Activated CD8-positive, alpha-beta T cell treated with anti-CD3 and anti-CD28 coated beads, Interleukin-2, amount 10 ng/mL, durations not matched to agents 7 days and 5 days (primary cell): ENCODE measurements around the gene ARHGAP8. TPM values are rescaled to one million over a fixed set of nuclear protein-coding genes. Genes with fewer than 3 reads are reported as not detected.

ENCODE experiments used
- ATAC-seq: fragments of 150-1000 bp; cut with Tn5 transposase; one replicate; pipeline ENCODE4 v1.10.0; 2021; ENCODE audit warnings: moderate library complexity
- CTCF ChIA-PET: fragments of 350-600 bp; sonication (Branson Sonifier 250); formaldehyde crosslinking; loops from one replicate; lab custom pipeline; 2021; ENCODE audit warnings: antibody characterized with exemption; lab: Charles Lee
- POLR2A ChIA-PET: fragments of 350-600 bp; sonication (Branson Sonifier 250); formaldehyde crosslinking; loops from one replicate; lab custom pipeline; 2021; ENCODE audit warnings: antibody characterized with exemption; lab: Charles Lee
- DNase-seq: peaks from one replicate; pipeline ENCODE4 v3.0.0-alpha.2; 2020
- H3K27ac Mint-ChIP-seq: one replicate; pipeline ENCODE4 v1.8.0; 2021; ENCODE audit warnings: mild to moderate bottlenecking, mixed read lengths
- H3K27me3 Mint-ChIP-seq: one replicate; pipeline ENCODE4 v1.8.0; 2021; ENCODE audit warnings: low read depth, mixed read lengths
- H3K36me3 Mint-ChIP-seq: one replicate; pipeline ENCODE4 v1.8.0; 2021; ENCODE audit warnings: low read depth, mixed read lengths
- H3K4me1 Mint-ChIP-seq: one replicate; pipeline ENCODE4 v1.8.0; 2021; ENCODE audit warnings: low read depth, mixed read lengths
- H3K4me3 Mint-ChIP-seq: one replicate; pipeline ENCODE4 v1.8.0; 2021; ENCODE audit warnings: mild to moderate bottlenecking, mixed read lengths
- H3K9me3 Mint-ChIP-seq: one replicate; pipeline ENCODE4 v1.8.0; 2022; ENCODE audit warnings: mixed read lengths; ENCODE audit not compliant: insufficient read depth
- total RNA-seq, 2 experiments: library from RNA; stranded (reverse); gene quantifications; one replicate each; pipeline ENCODE4 v1.2.3, GENCODE V29; 2021

The ARHGAP8 gene
- total RNA-seq, 2 experiments from 2014 or later: 0.39 to 1.2 TPM

GRCh38 chr22:44780876-44781449, 28.6 kb downstream of the ARHGAP8 start:
- H3K27me3 Mint-ChIP-seq: no peaks in the 10 kb centered on the region
- no peaks in the 10 kb centered on the region for H3K9me3 Mint-ChIP-seq
- H3K4me1 Mint-ChIP-seq: no peaks in the 10 kb centered on the region
- ChIA-PET CTCF (no interaction called here), POLR2A (no interaction called here)
- ATAC-seq: no peak
- H3K27ac Mint-ChIP-seq: no peak overlapping the region
- H3K4me3 Mint-ChIP-seq: no peak overlapping the region
- H3K36me3 Mint-ChIP-seq: no peaks in the 10 kb centered on the region
- DNase-seq: no peak

- CTCF ChIA-PET: no interaction called here
- ATAC-seq (no peak), DNase-seq (no peak)
- no peak overlapping the region for H3K27ac Mint-ChIP-seq
- no peaks in the 10 kb centered on the region for H3K36me3 Mint-ChIP-seq
- H3K9me3 Mint-ChIP-seq: no peaks in the 10 kb centered on the region
- POLR2A ChIA-PET: no interaction called here
- no peaks in the 10 kb centered on the region for H3K27me3 Mint-ChIP-seq
- H3K4me3 Mint-ChIP-seq: no peak overlapping the region
- H3K4me1 Mint-ChIP-seq: no peaks in the 10 kb centered on the region
These were observed 30.1 kb downstream of the ARHGAP8 start for GRCh38 chr22:44782363-44782963.

GRCh38 chr22:44783091-44783490, 30.7 kb downstream of the ARHGAP8 start:
- no peaks in the 10 kb centered on the region for H3K4me1 Mint-ChIP-seq
- no peak overlapping the region for H3K27ac Mint-ChIP-seq
- no peak for DNase-seq
- ATAC-seq: no peak
- ChIA-PET POLR2A (no interaction called here), CTCF (no interaction called here)
- H3K9me3 Mint-ChIP-seq: no peaks in the 10 kb centered on the region
- H3K27me3 Mint-ChIP-seq: no peaks in the 10 kb centered on the region
- H3K4me3 Mint-ChIP-seq: no peak overlapping the region
- no peaks in the 10 kb centered on the region for H3K36me3 Mint-ChIP-seq

- DNase-seq (no peak), ATAC-seq (no peak)
- Mint-ChIP-seq H3K27me3 (no peaks in the 10 kb centered on the region), H3K36me3 (no peaks in the 10 kb centered on the region), H3K9me3 (no peaks in the 10 kb centered on the region), H3K4me3 (no peak overlapping the region), H3K27ac (no peak overlapping the region), H3K4me1 (no peaks in the 10 kb centered on the region)
- POLR2A ChIA-PET: no interaction called here
- CTCF ChIA-PET: no interaction called here
These were observed 31.2 kb downstream of the ARHGAP8 start for GRCh38 chr22:44783581-44783980.

GRCh38 chr22:44786136-44786535, 33.8 kb downstream of the ARHGAP8 start:
- ChIA-PET CTCF (no interaction called here), POLR2A (no interaction called here)
- Mint-ChIP-seq H3K4me1 (no peaks in the 10 kb centered on the region), H3K27ac (no peak overlapping the region), H3K36me3 (no peaks in the 10 kb centered on the region), H3K4me3 (no peak overlapping the region), H3K27me3 (no peaks in the 10 kb centered on the region), H3K9me3 (no peaks in the 10 kb centered on the region)
- DNase-seq (no peak), ATAC-seq (no peak)

- no peaks in the 10 kb centered on the region for H3K36me3 Mint-ChIP-seq
- ChIA-PET POLR2A (no interaction called here), CTCF (no interaction called here)
- H3K4me1 Mint-ChIP-seq: no peaks in the 10 kb centered on the region
- no peaks in the 10 kb centered on the region for H3K27me3 Mint-ChIP-seq
- no peak for ATAC-seq
- no peaks in the 10 kb centered on the region for H3K9me3 Mint-ChIP-seq
- H3K27ac Mint-ChIP-seq: no peak overlapping the region
- DNase-seq: no peak
- no peak overlapping the region for H3K4me3 Mint-ChIP-seq
These were observed 34.2 kb downstream of the ARHGAP8 start for GRCh38 chr22:44786610-44787009.

GRCh38 chr22:44787832-44788231, 35.5 kb downstream of the ARHGAP8 start:
- Mint-ChIP-seq H3K9me3 (no peaks in the 10 kb centered on the region), H3K4me1 (no peaks in the 10 kb centered on the region), H3K4me3 (no peak overlapping the region), H3K36me3 (no peaks in the 10 kb centered on the region), H3K27me3 (no peaks in the 10 kb centered on the region), H3K27ac (no peak overlapping the region)
- POLR2A ChIA-PET: no interaction called here
- ATAC-seq (no peak), DNase-seq (no peak)
- CTCF ChIA-PET: no interaction called here

GRCh38 chr22:44793106-44793505, 40.7 kb downstream of the ARHGAP8 start:
- ChIA-PET POLR2A (no interaction called here), CTCF (no interaction called here)
- ATAC-seq (no peak), DNase-seq (no peak)
- no peak overlapping the region for H3K27ac Mint-ChIP-seq
- H3K9me3 Mint-ChIP-seq: no peaks in the 10 kb centered on the region
- no peak overlapping the region for H3K4me3 Mint-ChIP-seq
- no peaks in the 10 kb centered on the region for H3K4me1 Mint-ChIP-seq
- H3K27me3 Mint-ChIP-seq: no peaks in the 10 kb centered on the region
- no peaks in the 10 kb centered on the region for H3K36me3 Mint-ChIP-seq

GRCh38 chr22:44793506-44794172, 41.3 kb downstream of the ARHGAP8 start:
- Mint-ChIP-seq H3K9me3 (no peaks in the 10 kb centered on the region), H3K36me3 (no peaks in the 10 kb centered on the region), H3K27me3 (no peaks in the 10 kb centered on the region), H3K4me3 (no peak overlapping the region), H3K27ac (no peak overlapping the region), H3K4me1 (no peaks in the 10 kb centered on the region)
- DNase-seq (no peak), ATAC-seq (no peak)
- ChIA-PET POLR2A (no interaction called here), CTCF (no interaction called here)

GRCh38 chr22:44795701-44796630, 43.6 kb downstream of the ARHGAP8 start:
- Mint-ChIP-seq H3K27me3 (no peaks in the 10 kb centered on the region), H3K4me3 (no peak overlapping the region), H3K27ac (no peak overlapping the region), H3K36me3 (no peaks in the 10 kb centered on the region), H3K4me1 (no peaks in the 10 kb centered on the region), H3K9me3 (no peaks in the 10 kb centered on the region)
- ChIA-PET POLR2A (no interaction called here), CTCF (no interaction called here)
- ATAC-seq (no peak), DNase-seq (no peak)

GRCh38 chr22:44797181-44797725, 44.9 kb downstream of the ARHGAP8 start:
- ATAC-seq: no peak
- Mint-ChIP-seq H3K36me3 (no peaks in the 10 kb centered on the region), H3K27me3 (no peaks in the 10 kb centered on the region), H3K4me1 (peaks cover 4% of the 10 kb centered on the region), H3K9me3 (no peaks in the 10 kb centered on the region), H3K27ac (no peak overlapping the region), H3K4me3 (no peak overlapping the region)
- ChIA-PET CTCF (no interaction called here), POLR2A (no interaction called here)
- no peak for DNase-seq
